Right cardiac atrium (tissue), 5 donors: ENCODE measurements around the gene SH2D4B. TPM values are rescaled to one million over a fixed set of nuclear protein-coding genes. Genes with fewer than 3 reads are reported as not detected.

Experiments used
- ATAC-seq, 2 donors: fragments of 200-7000 bp; cut with Tn5 transposase; one replicate each; pipeline versions ENCODE4 v1.8.0 to v1.9.1; 2020; ENCODE audit warnings: moderate library complexity in 2 of 2, mild to moderate bottlenecking in 1 of 2
- DNase-seq, 3 donors: peaks; one replicate each; pipeline ENCODE4 v3.0.0-alpha.2; 2020
- H3K27ac ChIP-seq: one replicate; pipeline ENCODE4 v1.5.1; 2013; ENCODE audit warnings: mild to moderate bottlenecking, low read length, control low read depth, moderate library complexity
- H3K27me3 ChIP-seq: one replicate; pipeline ENCODE4 v1.6.1; 2013; ENCODE audit not compliant: control insufficient read depth, insufficient read depth
- H3K4me1 ChIP-seq: one replicate; pipeline ENCODE4 v1.6.1; 2013; ENCODE audit warnings: low read length; ENCODE audit not compliant: control insufficient read depth, insufficient read depth
- H3K4me3 ChIP-seq: one replicate; pipeline ENCODE4 v1.5.1; 2013; ENCODE audit warnings: low read length, control low read depth
- H3K9me3 ChIP-seq: one replicate; pipeline ENCODE4 v1.6.1; 2013; ENCODE audit warnings: low read length; ENCODE audit not compliant: control insufficient read depth
- WGBS: extraction: QIAGEN DNeasy Blood & Tissue Kit; methylation state at CpG from one replicate; pipeline ENCODE4 v1.1.7; 2013; 5-methylcytosine and 5-hydroxymethylcytosine counted together
- intact Hi-C, 4 donors: fragments of 100-400 bp; cut with DNase I; formaldehyde crosslinking; loops; one replicate each; pipeline versions ENCODE4 v1.11.0 to v1.14.0; 2022 to 2023
- polyA plus RNA-seq: library from polyadenylated mRNA; stranded (reverse); fragments of 200-250 nt; gene quantifications from one replicate; pipeline ENCODE4 v1.2.3, GENCODE V29; 2013
- total RNA-seq, 4 donors: library from RNA; stranded (reverse); fragmentation: NEBNext Ultra II Directional; extraction: Animal tissue kit (Norgen Biotek cat#: 25700); gene quantifications; one replicate each; pipeline ENCODE4 v1.2.1, GENCODE V29; 2021
- donor health status: healthy with polysubstance abuse.
- donor health status: DM: no; HTN: yes; CAD: no.
- donor health status: DM: no; HTN: no; CAD: no.
- donor health status: DM: no; HTN: yes; CAD: no; lungs with severe emphysema.
- donor health status: DM: yes; HTN: yes; CAD: no.

The SH2D4B gene
- total and polyA plus RNA-seq, 5 donors: not detected

DNA sequence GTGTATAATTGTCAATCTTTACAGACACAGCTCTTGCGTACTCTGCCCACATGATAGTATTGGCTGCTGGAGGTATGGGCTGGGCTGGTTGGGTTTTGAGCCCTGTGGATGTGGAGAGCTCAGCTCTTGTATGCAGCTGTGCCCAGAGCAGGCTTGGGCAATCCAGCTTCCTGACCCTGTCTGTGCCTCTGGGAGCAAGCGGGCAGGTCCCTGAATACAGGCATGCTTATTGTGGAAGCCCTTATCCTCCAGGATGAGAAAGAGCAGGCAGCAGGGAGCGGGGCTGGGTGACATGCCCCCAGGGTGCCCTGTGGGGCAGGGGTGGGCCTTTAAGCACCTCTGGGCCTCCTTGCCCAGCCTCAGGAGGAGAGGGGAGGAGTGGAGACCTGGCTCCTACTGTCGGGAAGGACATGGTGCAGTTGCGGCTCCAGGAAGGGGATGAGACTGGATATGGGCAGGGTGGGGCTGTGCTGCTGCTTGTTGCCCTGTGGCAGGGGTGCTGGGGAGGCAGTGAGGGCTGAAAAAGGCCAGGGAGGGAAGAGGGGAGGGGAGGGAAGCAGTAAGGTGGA lies 32.7 kb upstream of the SH2D4B start:
- H3K4me1 ChIP-seq: peaks cover 46% of the 10 kb centered on the region
- no peaks in the 10 kb centered on the region for H3K27me3 ChIP-seq
- no peaks in the 10 kb centered on the region for H3K9me3 ChIP-seq
- H3K4me3 ChIP-seq: no peak overlapping the region
- DNase-seq: peak in 2 of 3 donors; percentile 52 to 58
- ATAC-seq: peak in 1 of 2 donors; percentile 0
- 66% methylated on average over 5 of the region's 5 CpGs for WGBS
- intact Hi-C loops: loop anchor here (2.0 to 10.0 kb wide), 8 partner anchors 48 to 123 kb away; partner anchors contain the start of gene TSPAN14 (in 1 of the 4)
- H3K27ac ChIP-seq: peak overlapping the region; percentile 82

DNA sequence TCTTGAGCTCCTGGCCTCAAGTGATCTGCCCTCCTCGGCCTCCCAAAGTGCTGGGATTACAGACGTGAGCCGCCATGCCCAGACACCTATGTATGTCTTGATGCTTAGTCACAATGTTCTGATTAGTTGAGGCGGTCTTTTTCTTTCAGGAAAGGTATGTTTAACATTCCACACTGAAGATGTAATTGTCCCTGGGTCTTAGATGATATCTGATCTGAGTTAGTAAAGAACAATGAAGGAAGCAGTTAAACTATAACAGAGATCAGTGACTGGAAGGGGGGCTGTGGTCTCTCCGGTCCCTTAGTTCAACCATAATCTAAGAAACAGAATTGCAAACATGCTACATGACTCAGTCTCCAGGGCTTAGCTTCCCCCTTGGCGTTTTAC lies 31.5 kb upstream of the SH2D4B start:
- ATAC-seq (no peak), DNase-seq (peak in 1 of 3 donors; percentile 29)
- WGBS: 78% methylated on average over 6 of the region's 6 CpGs
- no peak overlapping the region for H3K27ac ChIP-seq
- no peaks in the 10 kb centered on the region for H3K27me3 ChIP-seq
- H3K9me3 ChIP-seq: no peaks in the 10 kb centered on the region
- no peak overlapping the region for H3K4me3 ChIP-seq
- intact Hi-C loops: loop anchor here (5.0 to 10.0 kb wide), 3 partner anchors 54 to 124 kb away; partner anchors contain the start of gene TSPAN14 (in 1 of the 4)
- H3K4me1 ChIP-seq: peaks cover 41% of the 10 kb centered on the region

- Histone ChIP-seq H3K9me3 (no peaks in the 10 kb centered on the region), H3K27ac (no peak overlapping the region), H3K4me1 (peaks cover 33% of the 10 kb centered on the region), H3K27me3 (no peaks in the 10 kb centered on the region), H3K4me3 (no peak overlapping the region)
- DNase-seq (peak in 1 of 3 donors; percentile 47), ATAC-seq (no peak)
- intact Hi-C loops: loop anchor here (5.0 to 10.0 kb wide), 3 partner anchors 55 to 125 kb away; partner anchors contain the start of gene TSPAN14 (in 1 of the 4)
- WGBS: 84% methylated on average over 13 of the region's 13 CpGs
These were observed 30.7 kb upstream of the SH2D4B start for GRCh38 chr10:80506836-80507487.

DNA sequence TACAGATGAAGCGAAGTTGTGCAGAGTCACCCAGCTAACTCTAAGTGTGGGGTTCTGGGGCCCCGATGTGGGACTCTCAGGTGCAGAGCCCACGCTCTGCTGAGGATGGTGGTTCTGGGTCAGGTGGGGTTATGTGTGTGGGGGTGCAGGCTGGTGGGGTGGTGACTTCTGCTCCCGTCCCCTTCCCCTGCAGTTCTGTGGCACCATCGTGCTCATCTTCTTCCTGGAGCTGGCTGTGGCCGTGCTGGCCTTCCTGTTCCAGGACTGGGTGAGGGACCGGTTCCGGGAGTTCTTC lies 28.6 kb upstream of the SH2D4B start:
- DNase-seq: no peak
- Histone ChIP-seq H3K9me3 (no peaks in the 10 kb centered on the region), H3K27me3 (no peaks in the 10 kb centered on the region), H3K4me1 (peaks cover 13% of the 10 kb centered on the region), H3K27ac (peak overlapping the region; percentile 67), H3K4me3 (no peak overlapping the region)
- no peak for ATAC-seq
- 78% methylated on average over 8 of the region's 8 CpGs for WGBS
- intact Hi-C loops: loop anchor here (5.0 to 10.0 kb wide), 3 partner anchors 57 to 127 kb away; partner anchors contain the start of gene TSPAN14 (in 1 of the 4)

DNA sequence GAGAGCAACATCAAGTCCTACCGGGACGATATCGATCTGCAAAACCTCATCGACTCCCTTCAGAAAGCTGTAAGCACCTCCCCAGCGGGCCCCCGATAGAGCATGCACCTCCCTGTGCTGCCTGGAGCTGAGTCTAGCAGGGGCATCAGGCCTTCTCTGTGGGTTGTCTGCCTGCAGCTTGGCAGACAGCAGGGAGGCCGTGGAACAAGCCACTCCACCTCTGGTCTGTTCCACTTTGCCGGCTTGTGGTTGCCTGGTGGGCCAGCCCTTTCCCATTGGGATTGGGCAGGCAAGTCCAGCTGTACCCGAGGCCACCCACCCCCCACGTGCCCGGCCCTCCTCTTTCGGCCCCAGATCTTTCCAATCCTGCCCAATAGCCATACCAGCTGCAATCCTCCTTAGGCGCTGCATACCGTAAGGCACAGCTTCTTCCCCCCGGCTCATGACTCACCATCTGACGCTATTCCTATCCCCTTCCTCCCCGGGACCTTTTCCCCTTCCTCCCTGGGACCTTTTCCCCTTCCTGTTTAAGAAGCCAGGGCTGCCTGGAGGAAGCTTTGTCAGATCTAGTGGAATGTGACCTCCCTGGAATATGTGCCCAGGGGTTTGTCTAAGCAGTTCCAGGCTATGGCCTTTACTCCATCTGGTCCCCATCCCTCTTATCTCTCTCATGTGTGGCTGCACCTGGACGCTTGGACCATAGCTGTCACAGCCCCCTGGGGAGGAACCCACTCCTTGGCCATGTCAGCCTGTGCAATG lies 28.1 kb upstream of the SH2D4B start:
- Histone ChIP-seq H3K27me3 (no peaks in the 10 kb centered on the region), H3K4me3 (no peak overlapping the region), H3K9me3 (no peaks in the 10 kb centered on the region), H3K27ac (peak overlapping the region; percentile 67), H3K4me1 (peaks cover 12% of the 10 kb centered on the region)
- WGBS: 56% methylated on average over 18 of the region's 18 CpGs
- intact Hi-C loops: loop anchor here (5.0 to 10.0 kb wide), 3 partner anchors 57 to 127 kb away; partner anchors contain the start of gene TSPAN14 (in 1 of the 4)
- ATAC-seq (peak; percentile 50 to 85), DNase-seq (peak in 2 of 3 donors; percentile 61 to 62)

DNA sequence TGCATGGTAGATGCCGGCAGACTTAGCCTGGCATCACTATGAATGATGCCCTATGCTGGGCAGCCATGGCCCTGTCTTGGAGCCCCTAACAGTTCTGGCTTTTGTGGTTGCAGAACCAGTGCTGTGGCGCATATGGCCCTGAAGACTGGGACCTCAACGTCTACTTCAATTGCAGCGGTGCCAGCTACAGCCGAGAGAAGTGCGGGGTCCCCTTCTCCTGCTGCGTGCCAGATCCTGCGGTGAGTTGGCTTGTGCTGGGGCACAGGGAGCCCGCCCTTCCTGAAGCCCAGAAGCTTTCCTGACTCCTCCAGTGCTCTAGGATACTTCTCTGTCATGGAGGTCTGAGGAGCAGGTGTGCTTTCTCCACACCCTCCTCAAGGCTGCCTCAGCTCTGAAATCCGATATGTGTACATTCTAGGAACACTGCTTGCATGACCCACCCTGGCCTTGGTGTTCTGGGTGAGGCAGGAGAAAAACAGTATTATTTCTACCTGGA lies 25.6 kb upstream of the SH2D4B start:
- Histone ChIP-seq H3K9me3 (no peaks in the 10 kb centered on the region), H3K27me3 (no peaks in the 10 kb centered on the region), H3K27ac (no peak overlapping the region), H3K4me1 (peaks cover 7% of the 10 kb centered on the region), H3K4me3 (no peak overlapping the region)
- WGBS: 85% methylated on average over 10 of the region's 10 CpGs
- no peak for DNase-seq
- no peak for ATAC-seq
- intact Hi-C loops: no loop called here

- Histone ChIP-seq H3K4me3 (no peak overlapping the region), H3K9me3 (no peaks in the 10 kb centered on the region), H3K4me1 (peaks cover 7% of the 10 kb centered on the region), H3K27me3 (no peaks in the 10 kb centered on the region), H3K27ac (no peak overlapping the region)
- no peak for ATAC-seq
- intact Hi-C loops: no loop called here
- 90% methylated on average over 6 of the region's 6 CpGs for WGBS
- no peak for DNase-seq
These were observed 24.6 kb upstream of the SH2D4B start for GRCh38 chr10:80513106-80513505.

- intact Hi-C loops: no loop called here
- ATAC-seq: no peak
- H3K9me3 ChIP-seq: no peaks in the 10 kb centered on the region
- H3K4me1 ChIP-seq: no peaks in the 10 kb centered on the region
- H3K27me3 ChIP-seq: no peaks in the 10 kb centered on the region
- DNase-seq: no peak
- H3K4me3 ChIP-seq: no peak overlapping the region
- H3K27ac ChIP-seq: no peak overlapping the region
- WGBS: 94% methylated on average over 5 of the region's 5 CpGs
These were observed 22.2 kb upstream of the SH2D4B start for GRCh38 chr10:80515511-80515910.

- intact Hi-C loops: no loop called here
- Histone ChIP-seq H3K27me3 (no peaks in the 10 kb centered on the region), H3K4me1 (no peaks in the 10 kb centered on the region), H3K27ac (no peak overlapping the region), H3K9me3 (no peaks in the 10 kb centered on the region), H3K4me3 (no peak overlapping the region)
- WGBS: 88% methylated on average over 12 of the region's 12 CpGs
- peak in 1 of 3 donors; percentile 52 for DNase-seq
- ATAC-seq: no peak
These were observed 21.8 kb upstream of the SH2D4B start for GRCh38 chr10:80515941-80516340.

DNA sequence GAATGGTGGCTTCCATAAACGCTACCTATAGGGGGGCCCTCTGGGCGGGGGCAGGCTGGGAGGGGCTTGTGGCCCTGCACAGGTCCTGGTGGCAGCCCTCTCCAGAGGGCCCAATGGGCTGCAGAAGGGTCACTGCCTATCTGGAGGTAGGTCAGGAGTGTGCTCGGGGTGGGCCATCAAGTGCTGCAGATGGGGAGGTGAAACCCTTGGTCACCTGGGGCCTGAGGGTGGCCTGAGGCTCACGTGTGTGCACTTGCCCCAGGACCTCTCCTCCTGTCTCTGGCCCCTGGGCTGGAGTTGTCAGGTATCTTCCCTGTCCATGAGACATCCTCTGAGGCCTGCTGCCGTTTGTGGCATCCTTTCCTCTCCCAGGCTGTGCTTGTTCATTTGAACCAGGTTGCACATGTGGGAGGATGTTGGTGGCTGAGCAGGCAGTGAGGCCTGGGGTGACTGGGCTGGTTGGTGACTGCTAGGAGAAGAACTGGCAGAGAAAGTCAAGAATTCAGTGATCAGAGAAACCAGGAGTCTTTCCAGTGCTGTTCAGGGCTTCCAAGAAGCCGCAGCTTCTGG lies 21.1 kb upstream of the SH2D4B start:
- Histone ChIP-seq H3K9me3 (no peaks in the 10 kb centered on the region), H3K27me3 (no peaks in the 10 kb centered on the region), H3K4me3 (no peak overlapping the region), H3K4me1 (no peaks in the 10 kb centered on the region), H3K27ac (no peak overlapping the region)
- intact Hi-C loops: no loop called here
- DNase-seq (peak in 1 of 3 donors; percentile 36), ATAC-seq (no peak)
- WGBS: 84% methylated on average over 6 of the region's 6 CpGs
